Activated CD8-positive, alpha-beta memory T cell treated with anti-CD3 and anti-CD28 coated beads, Interleukin-2, amount 10 ng/mL, durations not matched to agents 7 days and 5 days (primary cell): Measurements from ENCODE around the gene RABGAP1L. TPM values are rescaled to one million over a fixed set of nuclear protein-coding genes. Genes with fewer than 3 reads are reported as not detected.
"Not testable (repeated sequence)": the region's sequence is repeated elsewhere in the genome, so short reads cannot be mapped to it uniquely, and the experiment has no call there.

Source experiments
- ATAC-seq: fragments of 150-1000 bp; cut with Tn5 transposase; one replicate; pipeline ENCODE4 v1.10.0; 2021; ENCODE audit warnings: moderate library complexity
- CTCF ChIA-PET: fragments of 350-600 bp; sonication (Branson Sonifier 250); formaldehyde crosslinking; loops from one replicate; lab custom pipeline; 2021; ENCODE audit warnings: antibody characterized with exemption; lab: Charles Lee
- DNase-seq: peaks from one replicate; pipeline ENCODE4 v3.0.0-alpha.2; 2020
- H3K27ac Mint-ChIP-seq: one replicate; pipeline ENCODE4 v1.8.0; 2021; ENCODE audit warnings: mild to moderate bottlenecking, mixed read lengths
- H3K27me3 Mint-ChIP-seq: one replicate; pipeline ENCODE4 v1.8.0; 2021; ENCODE audit warnings: mixed read lengths
- H3K36me3 Mint-ChIP-seq: one replicate; pipeline ENCODE4 v1.8.0; 2021; ENCODE audit warnings: mild to moderate bottlenecking, mixed read lengths
- H3K4me1 Mint-ChIP-seq: one replicate; pipeline ENCODE4 v1.8.0; 2021; ENCODE audit warnings: mixed read lengths
- H3K4me3 Mint-ChIP-seq: one replicate; pipeline ENCODE4 v1.8.0; 2021; ENCODE audit warnings: mild to moderate bottlenecking, moderate library complexity, mixed read lengths
- H3K9me3 Mint-ChIP-seq: one replicate; pipeline ENCODE4 v1.8.0; 2022; ENCODE audit warnings: low read depth, mixed read lengths
- total RNA-seq, 2 experiments: library from RNA; stranded (reverse); gene quantifications; one replicate each; pipeline ENCODE4 v1.2.3, GENCODE V29; 2021

Gene RABGAP1L
- total RNA-seq, 2 experiments from 2014 or later, result 60.5 to 83.5 TPM

GRCh38 chr1:175019524-175019923 lies 860.2 kb downstream of the RABGAP1L start:
- ATAC-seq, result no peak
- no peak overlapping the region for H3K4me3 Mint-ChIP-seq
- H3K9me3 Mint-ChIP-seq, result peaks cover under 1% of the 10 kb centered on the region
- H3K27ac Mint-ChIP-seq, result no peak overlapping the region
- CTCF ChIA-PET, result no interaction called here
- peaks cover 32% of the 10 kb centered on the region for H3K4me1 Mint-ChIP-seq
- no peak for DNase-seq
- no peaks in the 10 kb centered on the region for H3K27me3 Mint-ChIP-seq
- H3K36me3 Mint-ChIP-seq, result peaks cover 19% of the 10 kb centered on the region

- Mint-ChIP-seq H3K27ac (peak within 1 kb of the TSS; percentile 88), H3K27me3 (no peaks in the 10 kb centered on the region), H3K36me3 (peaks cover 1% of the 10 kb centered on the region), H3K4me1 (peaks cover 32% of the 10 kb centered on the region), H3K9me3 (peaks cover 4% of the 10 kb centered on the region), H3K4me3 (peak within 1 kb of the TSS; percentile 90)
- DNase-seq, result peak; percentile 99
- ATAC-seq, result peak; percentile 94
- CTCF ChIA-PET, result interaction anchor here (0.6 to 3.7 kb wide), 13 partner anchors 8 to 253 kb away, joined by 3 to 39 read pairs (median 3); partner anchors contain the start of gene CACYBP
Observed at GRCh38 chr1:175023043-175023921, 864.0 kb downstream of the RABGAP1L start, which contains the start of gene MRPS14. MRPS14 (minus strand) TSS chr1:175023425; CDS start chr1:175023408, 17 bp downstream.

- not testable (repeated sequence) for ATAC-seq, H3K27me3 Mint-ChIP-seq, H3K9me3 Mint-ChIP-seq, H3K36me3 Mint-ChIP-seq, DNase-seq
- Mint-ChIP-seq H3K4me1 (peaks cover 32% of the 10 kb centered on the region), H3K27ac (peak overlapping the region; percentile 88), H3K4me3 (peak overlapping the region; percentile 90)
- CTCF ChIA-PET, result interaction anchor here (0.6 to 3.7 kb wide), 7 partner anchors 9 to 224 kb away, joined by 3 to 39 read pairs (median 5); partner anchors contain the start of gene CACYBP
Observed at GRCh38 chr1:175023922-175024242, 864.6 kb downstream of the RABGAP1L start.

- H3K36me3 Mint-ChIP-seq, result no peaks in the 10 kb centered on the region
- no peak for ATAC-seq
- peaks cover 37% of the 10 kb centered on the region for H3K4me1 Mint-ChIP-seq
- DNase-seq, result no peak
- H3K9me3 Mint-ChIP-seq, result peaks cover 4% of the 10 kb centered on the region
- H3K27ac Mint-ChIP-seq, result peak overlapping the region; percentile 48
- CTCF ChIA-PET, result interaction anchor here (1.2 to 3.7 kb wide), 3 partner anchors 24 to 100 kb away, joined by 5 to 39 read pairs (median 7); partner anchors contain the start of gene CACYBP
- H3K27me3 Mint-ChIP-seq, result no peaks in the 10 kb centered on the region
- peak overlapping the region; percentile 42 for H3K4me3 Mint-ChIP-seq
Observed at GRCh38 chr1:175024773-175025172, 865.5 kb downstream of the RABGAP1L start.

- Mint-ChIP-seq H3K4me1 (peaks cover 8% of the 10 kb centered on the region), H3K4me3 (no peak overlapping the region), H3K9me3 (no peaks in the 10 kb centered on the region), H3K27me3 (peaks cover 12% of the 10 kb centered on the region), H3K36me3 (no peaks in the 10 kb centered on the region), H3K27ac (no peak overlapping the region)
- CTCF ChIA-PET, result interaction anchor here (0.9 to 2.4 kb wide), 3 partner anchors 86 to 121 kb away, joined by 3 to 5 read pairs (median 4); no protein-coding TSS in a partner anchor
- DNase-seq (no peak), ATAC-seq (no peak)
Observed at GRCh38 chr1:175033953-175034352, 874.6 kb downstream of the RABGAP1L start.

GRCh38 chr1:175034775-175035174 lies 875.5 kb downstream of the RABGAP1L start:
- no peak overlapping the region for H3K4me3 Mint-ChIP-seq
- H3K27me3 Mint-ChIP-seq, result peaks cover 17% of the 10 kb centered on the region
- no peak for ATAC-seq
- H3K36me3 Mint-ChIP-seq, result no peaks in the 10 kb centered on the region
- H3K4me1 Mint-ChIP-seq, result peaks cover 2% of the 10 kb centered on the region
- CTCF ChIA-PET, result no interaction called here
- DNase-seq, result no peak
- no peaks in the 10 kb centered on the region for H3K9me3 Mint-ChIP-seq
- no peak overlapping the region for H3K27ac Mint-ChIP-seq

- CTCF ChIA-PET, result interaction anchor here (1.4 kb wide), 1 partner anchor 89 kb away, joined by 5 read pairs; no protein-coding TSS in a partner anchor
- H3K9me3 Mint-ChIP-seq, result no peaks in the 10 kb centered on the region
- no peaks in the 10 kb centered on the region for H3K4me1 Mint-ChIP-seq
- peaks cover 17% of the 10 kb centered on the region for H3K27me3 Mint-ChIP-seq
- no peaks in the 10 kb centered on the region for H3K36me3 Mint-ChIP-seq
- DNase-seq (no peak), ATAC-seq (no peak)
- H3K27ac Mint-ChIP-seq, result no peak overlapping the region
- no peak overlapping the region for H3K4me3 Mint-ChIP-seq
Observed at GRCh38 chr1:175035865-175036264, 876.5 kb downstream of the RABGAP1L start.

GRCh38 chr1:175036476-175036875 lies 877.2 kb downstream of the RABGAP1L start:
- Mint-ChIP-seq H3K36me3 (no peaks in the 10 kb centered on the region), H3K4me3 (no peak overlapping the region), H3K9me3 (no peaks in the 10 kb centered on the region), H3K27me3 (peaks cover 17% of the 10 kb centered on the region), H3K27ac (no peak overlapping the region), H3K4me1 (no peaks in the 10 kb centered on the region)
- CTCF ChIA-PET, result interaction anchor here (1.4 kb wide), 1 partner anchor 89 kb away, joined by 5 read pairs; no protein-coding TSS in a partner anchor
- ATAC-seq, result no peak
- DNase-seq, result no peak

- DNase-seq (no peak), ATAC-seq (no peak)
- Mint-ChIP-seq H3K27me3 (peaks cover 17% of the 10 kb centered on the region), H3K27ac (no peak overlapping the region), H3K36me3 (no peaks in the 10 kb centered on the region), H3K4me3 (no peak overlapping the region), H3K4me1 (no peaks in the 10 kb centered on the region), H3K9me3 (no peaks in the 10 kb centered on the region)
- CTCF ChIA-PET, result interaction anchor here (1.0 kb wide), 2 partner anchors 8 to 88 kb away, joined by 3 to 4 read pairs; no protein-coding TSS in a partner anchor
Observed at GRCh38 chr1:175037416-175037815, 878.1 kb downstream of the RABGAP1L start.

- Mint-ChIP-seq H3K4me3 (no peak overlapping the region), H3K27ac (no peak overlapping the region), H3K9me3 (no peaks in the 10 kb centered on the region), H3K4me1 (no peaks in the 10 kb centered on the region), H3K36me3 (no peaks in the 10 kb centered on the region), H3K27me3 (peaks cover 23% of the 10 kb centered on the region)
- DNase-seq (no peak), ATAC-seq (no peak)
- CTCF ChIA-PET, result interaction anchor here (2.6 kb wide), 1 partner anchor 85 kb away, joined by 8 read pairs; no protein-coding TSS in a partner anchor
Observed at GRCh38 chr1:175040324-175040879, 881.1 kb downstream of the RABGAP1L start.

GRCh38 chr1:175042650-175043049 lies 883.3 kb downstream of the RABGAP1L start:
- H3K36me3 Mint-ChIP-seq, result no peaks in the 10 kb centered on the region
- no peak overlapping the region for H3K27ac Mint-ChIP-seq
- no peaks in the 10 kb centered on the region for H3K4me1 Mint-ChIP-seq
- no peak overlapping the region for H3K4me3 Mint-ChIP-seq
- H3K9me3 Mint-ChIP-seq, result no peaks in the 10 kb centered on the region
- CTCF ChIA-PET, result interaction anchor here (0.9 kb wide), 1 partner anchor 13 kb away, joined by 3 read pairs; no protein-coding TSS in a partner anchor
- DNase-seq (no peak), ATAC-seq (no peak)
- peaks cover 19% of the 10 kb centered on the region for H3K27me3 Mint-ChIP-seq

GRCh38 chr1:175043824-175044223 lies 884.5 kb downstream of the RABGAP1L start:
- Mint-ChIP-seq H3K36me3 (no peaks in the 10 kb centered on the region), H3K27ac (no peak overlapping the region), H3K4me3 (no peak overlapping the region), H3K9me3 (no peaks in the 10 kb centered on the region), H3K27me3 (peaks cover 29% of the 10 kb centered on the region), H3K4me1 (no peaks in the 10 kb centered on the region)
- no peak for DNase-seq
- ATAC-seq, result no peak
- CTCF ChIA-PET, result no interaction called here

- CTCF ChIA-PET, H3K4me3 Mint-ChIP-seq, H3K27ac Mint-ChIP-seq, H3K36me3 Mint-ChIP-seq, DNase-seq, ATAC-seq, H3K4me1 Mint-ChIP-seq, H3K9me3 Mint-ChIP-seq: not testable (repeated sequence)
- peaks cover 31% of the 10 kb centered on the region for H3K27me3 Mint-ChIP-seq
Observed at GRCh38 chr1:175044591-175044990, 885.3 kb downstream of the RABGAP1L start.
